Activated CD4-positive, alpha-beta T cell treated with anti-CD3 and anti-CD28 coated beads, Interleukin-2, amount 50 U/mL, for 4 hours (primary cell): ENCODE data around the gene LIPT2.

Source experiments
- DNase-seq, 2 experiments: peaks; one replicate each; pipeline ENCODE4 v3.0.0-alpha.2; 2020

The LIPT2 gene

DNA sequence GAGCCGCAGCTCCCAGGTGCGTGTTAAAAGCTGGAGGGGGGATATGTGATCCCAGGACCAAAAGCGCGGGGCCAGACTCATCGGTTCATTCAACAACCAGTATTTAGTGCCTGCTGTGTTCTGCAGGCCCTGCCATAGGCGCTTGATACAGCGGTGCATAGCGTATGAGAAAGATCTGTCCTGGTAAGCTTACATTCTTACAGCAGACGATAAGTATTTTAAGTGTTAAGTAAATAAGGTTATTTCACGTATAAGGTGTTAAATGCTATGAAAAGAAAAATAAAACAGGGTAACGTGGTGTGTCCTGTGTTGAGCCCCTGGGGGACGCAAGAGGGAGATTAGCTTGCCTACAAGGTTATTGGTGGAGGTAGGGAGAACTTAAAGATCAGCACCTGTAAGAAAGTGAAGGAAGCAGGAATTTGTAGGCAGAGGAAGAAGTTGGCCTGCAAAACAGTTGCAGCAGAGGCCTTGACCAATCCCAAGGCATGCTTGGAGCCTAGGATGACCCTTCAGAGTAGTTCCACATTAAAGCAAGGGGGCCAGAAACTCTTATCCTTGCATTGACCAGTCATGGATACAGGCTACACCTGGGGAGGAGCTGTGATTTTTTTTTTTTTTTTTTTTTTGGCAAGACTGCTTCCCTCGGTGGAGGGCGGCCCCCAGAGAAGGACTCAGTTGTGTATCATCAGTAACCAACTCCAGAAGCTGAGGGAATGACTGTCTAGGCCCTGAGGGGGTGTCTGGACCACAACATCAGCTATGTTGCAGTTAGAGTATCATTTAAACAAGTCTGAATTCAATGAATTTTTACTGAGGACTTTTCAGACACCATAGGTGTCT lies 487 bp upstream of the LIPT2 start:
- DNase-seq, result no peak

- no peak for DNase-seq
Observed at GRCh38 chr11:74492084-74492483, 1.4 kb downstream of the LIPT2 start.

DNA sequence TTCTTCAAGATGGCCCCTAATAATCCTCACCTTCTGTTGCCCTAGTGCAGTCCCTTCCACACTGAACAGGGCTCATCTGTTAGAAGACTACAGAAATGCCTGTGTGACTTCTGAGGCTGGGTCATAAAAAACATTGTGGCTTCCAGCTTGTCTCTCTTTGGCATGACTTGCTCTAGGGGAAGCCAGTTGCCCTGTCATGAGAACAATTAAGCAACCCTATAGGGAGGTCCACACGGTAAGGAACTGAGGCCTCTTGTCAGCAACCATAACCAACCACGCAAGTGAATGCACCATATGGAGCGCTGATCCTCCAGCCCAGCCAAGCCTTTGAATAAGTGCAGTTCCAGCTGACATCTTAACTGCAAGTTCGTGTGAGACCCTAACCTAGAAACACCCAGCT lies 2.6 kb downstream of the LIPT2 start:
- no peak for DNase-seq

- no peak for DNase-seq
Observed at GRCh38 chr11:74487875-74488274, 5.6 kb downstream of the LIPT2 start.

DNA sequence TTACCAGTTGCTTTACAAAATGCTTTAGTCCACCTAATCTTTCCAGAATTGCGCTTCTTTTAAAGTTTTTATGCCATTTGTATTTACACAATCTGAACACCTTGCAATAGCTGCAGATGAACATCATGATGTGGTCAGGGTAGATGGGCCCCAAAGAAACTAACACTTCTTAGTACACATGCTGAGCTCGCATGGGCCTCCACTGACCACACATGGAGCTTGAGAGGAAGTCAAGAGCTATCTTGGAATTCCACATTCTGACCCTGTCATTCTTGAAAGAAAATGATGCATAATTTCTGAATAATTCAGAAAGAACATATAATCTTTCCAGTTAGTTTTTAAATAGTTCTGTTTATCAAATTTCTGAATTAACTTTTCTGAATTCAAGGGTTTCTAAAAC lies 7.7 kb downstream of the LIPT2 start:
- DNase-seq, result no peak

DNA sequence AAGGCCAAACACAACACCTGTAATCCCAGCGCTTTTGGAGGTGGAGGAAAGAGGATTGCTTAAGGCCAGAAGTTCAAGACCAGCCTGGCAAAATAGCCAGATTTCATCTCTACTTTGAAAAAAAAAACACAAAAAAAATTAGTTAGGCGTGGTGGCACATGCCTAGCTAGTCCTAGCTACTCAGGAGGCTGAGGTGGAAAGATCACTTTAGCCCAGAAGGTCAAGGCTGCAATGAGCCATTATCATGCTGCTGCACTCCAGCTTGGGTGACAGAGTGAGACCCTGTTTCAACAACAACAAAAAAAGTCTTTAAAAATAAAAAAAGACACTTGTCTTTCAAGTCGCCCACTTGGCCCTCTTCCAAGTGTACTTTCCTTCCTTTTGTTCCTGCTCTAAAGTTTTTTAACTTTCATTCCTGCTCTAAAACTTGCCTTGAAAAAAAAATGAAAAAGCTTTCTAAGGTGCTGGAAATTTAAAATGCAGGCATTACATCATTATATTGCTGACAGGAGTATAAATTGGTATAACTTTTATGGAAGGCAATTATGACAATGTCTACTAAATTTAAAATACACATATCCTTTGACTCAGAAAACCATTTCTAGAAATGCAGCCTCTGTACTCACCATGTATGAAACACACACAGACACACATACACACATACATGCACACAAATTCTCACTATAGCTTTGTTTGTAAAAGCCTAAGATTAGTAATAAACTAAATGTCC lies 12.7 kb downstream of the LIPT2 start:
- DNase-seq, result no peak

DNA sequence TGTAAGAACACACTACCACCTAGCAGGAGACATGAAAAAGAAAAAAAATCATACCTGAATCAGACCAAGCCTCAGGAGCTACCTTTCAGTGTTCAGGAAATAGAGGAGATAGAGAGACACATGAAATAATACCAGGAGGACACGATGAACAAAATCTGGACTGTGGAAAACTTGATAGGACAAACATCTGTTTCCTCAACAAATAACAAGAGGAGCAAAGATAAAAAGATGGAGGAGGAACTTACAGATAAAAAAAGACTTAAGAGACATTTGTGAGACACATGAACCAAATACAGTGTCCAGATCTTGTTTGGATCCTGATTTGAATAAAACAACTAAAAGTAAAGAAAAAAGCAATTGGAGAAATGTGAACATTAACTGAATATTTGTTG lies 13.8 kb downstream of the LIPT2 start:
- DNase-seq, result no peak

GRCh38 chr11:74478877-74479731 lies 14.4 kb downstream of the LIPT2 start:
- no peak for DNase-seq

DNA sequence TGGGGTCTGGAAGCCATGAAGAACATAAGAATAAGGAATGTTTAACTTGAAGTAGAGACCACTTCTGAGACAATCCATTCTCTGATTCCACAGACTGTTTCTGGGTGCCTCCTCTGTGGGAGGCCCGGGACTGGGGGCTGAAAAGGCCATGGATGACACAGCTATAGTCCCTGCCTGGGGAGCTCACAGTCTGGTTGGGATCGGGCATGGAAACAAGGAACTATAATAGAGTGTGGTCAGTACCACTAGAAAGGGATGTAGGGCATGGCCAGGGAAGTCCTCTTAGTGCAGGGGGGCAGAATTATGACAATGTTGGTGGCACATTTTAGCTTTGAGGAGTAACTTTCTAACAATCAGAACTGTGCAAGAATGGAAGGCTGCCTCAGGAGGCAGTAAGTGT lies 17.0 kb downstream of the LIPT2 start:
- no peak for DNase-seq

DNA sequence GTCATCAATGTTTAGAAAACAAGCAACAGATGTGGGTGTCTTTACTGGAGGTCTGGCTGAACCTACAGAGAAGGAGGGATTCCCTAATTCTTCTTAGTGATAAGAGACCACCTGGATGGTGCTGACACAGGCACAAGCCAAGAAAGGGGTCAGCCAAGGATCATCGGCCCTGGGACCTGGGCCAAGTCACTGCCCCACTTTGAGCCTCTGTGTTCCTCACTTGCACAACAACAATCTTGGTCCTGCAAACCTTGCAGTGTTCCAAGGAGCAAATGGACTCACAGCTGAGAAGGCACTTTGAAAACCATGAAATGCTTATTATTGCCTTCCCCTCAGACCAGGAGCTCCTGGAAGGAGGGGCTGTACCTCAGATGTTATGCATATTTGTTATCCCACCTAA lies 19.2 kb downstream of the LIPT2 start:
- no peak for DNase-seq

DNA sequence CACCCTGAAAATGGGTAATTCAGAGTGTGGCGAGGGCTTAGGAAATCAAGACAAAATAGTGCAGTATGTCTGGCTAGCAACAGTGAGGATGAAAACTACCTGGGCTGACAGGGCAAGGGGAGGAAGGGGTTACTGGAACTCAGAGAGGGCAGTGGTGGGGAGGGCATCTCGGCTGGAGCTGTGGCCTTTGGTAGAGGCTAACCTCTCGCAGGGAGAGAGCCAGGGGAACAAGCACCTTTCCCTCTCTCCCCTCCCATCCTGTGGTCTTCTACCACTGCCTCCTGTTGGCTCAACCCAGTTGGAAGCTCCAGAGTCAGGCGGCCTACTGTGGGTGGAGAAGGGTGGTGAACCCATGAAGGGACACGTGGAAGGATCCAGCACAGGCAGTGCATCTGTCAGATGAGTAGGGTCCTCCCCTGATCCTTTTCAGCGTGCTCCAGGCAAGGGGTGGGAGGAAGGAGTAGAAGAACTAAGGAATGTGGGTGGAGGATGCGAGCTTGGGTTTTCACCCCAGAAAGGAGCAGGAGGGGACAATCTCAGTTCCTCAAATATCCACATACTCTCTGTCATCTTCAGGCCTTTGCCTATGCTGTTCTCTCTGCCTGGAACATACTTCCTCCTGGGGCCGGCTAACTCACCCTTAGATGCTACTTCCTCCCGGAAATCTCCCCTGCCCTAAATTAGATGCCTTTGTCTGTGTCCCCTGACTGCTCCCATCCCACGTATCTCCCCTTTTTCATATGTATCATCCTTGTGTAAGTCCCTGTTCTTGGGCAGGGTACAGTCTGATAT lies 19.9 kb downstream of the LIPT2 start:
- no peak for DNase-seq

- no peak for DNase-seq
Observed at GRCh38 chr11:74471668-74472429, 21.7 kb downstream of the LIPT2 start.

- no peak for DNase-seq
Observed at GRCh38 chr11:74471037-74471436, 22.5 kb downstream of the LIPT2 start.

- DNase-seq, result no peak
Observed at GRCh38 chr11:74470526-74470925, 23.0 kb downstream of the LIPT2 start.

DNA sequence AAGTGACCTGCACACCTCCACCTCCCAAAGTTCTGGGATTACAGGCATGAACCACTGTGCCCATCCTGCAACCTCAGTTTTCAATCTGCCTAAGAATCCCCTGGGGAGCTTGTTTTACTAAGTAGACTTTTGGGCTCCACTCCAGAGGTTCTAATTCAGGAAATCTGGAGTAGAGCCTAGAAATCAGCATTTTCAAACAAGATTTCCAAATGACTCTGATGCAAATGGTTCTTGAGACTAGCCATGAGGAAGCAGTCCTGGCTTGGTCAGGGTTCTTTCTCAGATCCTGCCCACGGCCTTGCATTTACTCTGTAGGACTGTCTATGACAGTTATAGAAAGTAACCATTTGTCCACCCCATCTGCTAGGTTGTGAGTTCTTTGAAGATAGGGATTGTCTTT lies 24.6 kb downstream of the LIPT2 start:
- no peak for DNase-seq

DNA sequence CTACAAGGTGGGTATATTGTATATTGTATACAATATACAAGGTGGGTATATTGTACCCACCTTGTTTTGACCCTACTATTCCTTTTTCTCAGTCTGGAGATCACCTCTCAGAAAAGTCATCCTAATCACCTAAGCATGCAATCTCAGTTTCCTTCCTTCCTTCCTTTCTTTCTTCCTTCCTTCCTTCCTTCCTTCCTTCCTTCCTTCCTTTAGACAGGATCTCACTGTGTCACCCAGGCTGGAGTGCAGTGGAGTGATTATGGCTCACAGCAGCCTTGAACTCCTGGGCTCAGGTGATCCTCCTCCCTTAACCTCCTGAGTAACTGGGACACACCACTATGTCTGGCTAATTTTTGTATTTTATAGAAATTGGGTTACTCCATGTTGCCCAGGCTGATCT lies 25.0 kb downstream of the LIPT2 start:
- no peak for DNase-seq

DNA sequence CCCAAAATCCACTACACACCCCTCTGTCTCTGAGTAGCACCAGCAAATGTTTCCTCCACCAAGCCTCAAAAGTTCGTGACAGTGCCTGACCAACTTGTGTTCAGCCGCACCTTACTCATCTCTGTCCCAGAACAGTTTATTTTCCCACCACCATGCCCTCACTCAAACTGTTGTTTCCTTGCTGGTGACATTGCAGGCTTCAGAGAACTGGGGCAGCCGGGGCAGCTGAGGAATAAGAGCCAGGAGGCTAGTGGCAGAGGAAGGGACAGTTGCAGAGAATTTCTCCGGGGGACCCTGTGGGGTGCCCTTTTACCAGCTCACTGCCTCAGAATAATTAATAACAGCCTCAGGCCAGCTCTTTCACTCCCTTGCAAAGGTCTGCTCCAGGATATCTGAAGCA lies 25.5 kb downstream of the LIPT2 start:
- no peak for DNase-seq

GRCh38 chr11:74466916-74467885 lies 26.3 kb downstream of the LIPT2 start, which contains the start of gene KCNE3:
KCNE3 (minus strand) TSS chr11:74467549; CDS start chr11:74457563, 9,986 bp downstream.
- no peak for DNase-seq

DNA sequence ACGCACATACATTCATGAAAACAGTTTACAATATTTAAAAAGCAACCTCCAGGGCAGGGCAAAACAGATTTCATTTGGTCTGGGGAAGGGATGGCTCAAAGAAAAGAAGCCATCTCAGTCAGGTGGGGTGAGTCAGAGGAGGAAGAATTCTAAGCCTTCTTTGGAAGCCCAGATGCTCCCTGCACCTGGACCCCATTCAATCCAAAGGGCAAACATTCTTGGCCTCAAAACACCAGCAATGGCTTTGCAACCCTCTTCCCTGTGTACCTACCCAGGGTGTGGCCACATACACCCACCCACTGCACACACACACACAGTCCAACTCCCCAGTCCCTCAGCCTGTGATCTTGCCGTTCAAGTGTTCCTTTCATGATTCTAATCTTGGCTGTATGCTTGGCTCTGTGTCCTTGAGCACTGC lies 28.2 kb downstream of the LIPT2 start:
- no peak for DNase-seq

DNA sequence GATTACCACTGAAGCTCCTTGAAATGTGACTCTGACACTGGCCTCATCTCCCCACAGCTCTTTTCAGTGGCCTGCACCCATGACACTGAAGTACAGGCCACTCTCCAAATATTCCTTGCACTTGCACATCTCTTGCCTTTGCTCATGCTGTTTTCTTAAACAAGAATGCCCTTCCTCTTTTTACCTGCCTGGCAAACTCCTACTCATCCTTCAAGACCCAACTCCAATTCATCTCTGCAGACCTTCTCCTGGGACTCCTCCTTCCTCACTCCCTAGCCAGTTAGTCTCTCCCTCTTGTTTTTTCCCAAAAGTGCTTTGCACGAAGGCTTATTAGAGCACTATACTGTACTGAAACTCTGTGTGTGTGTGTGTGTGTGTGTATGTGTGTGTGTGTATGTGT lies 28.8 kb downstream of the LIPT2 start:
- DNase-seq, result no peak
